Psoas muscle (tissue), 8 donors: ENCODE measurements around the gene RPS6KL1. TPM values are rescaled to one million over a fixed set of nuclear protein-coding genes. Genes with fewer than 3 reads are reported as not detected.
A peak's percentile ranks its signal among the peaks of the same experiment; 100 is the strongest.

ENCODE experiments used
- ATAC-seq, 4 donors: fragments of 200-7000 bp; cut with Tn5 transposase; one replicate each; pipeline ENCODE4 v1.9.1; 2020; ENCODE audit warnings: moderate library complexity in 3 of 4, mild to moderate bottlenecking in 2 of 4
- DNase-seq, 2 donors: peaks; one replicate each; pipeline ENCODE4 v3.0.0-alpha.2; 2020
- H3K27ac ChIP-seq: fragments of 200-600 bp; one replicate; pipeline ENCODE4 v1.8.0; 2022
- H3K27me3 ChIP-seq, 3 donors: fragments of 200-600 bp in 1 of 3; one replicate each; pipeline versions ENCODE4 v1.6.1 to v1.8.0; 2013 to 2022; ENCODE audit warnings: low read length in 2 of 3, mild to moderate bottlenecking in 2 of 3, moderate library complexity in 1 of 3; ENCODE audit not compliant: insufficient read depth in 3 of 3
- H3K36me3 ChIP-seq, 2 donors: fragments of 200-600 bp in 1 of 2; one replicate each; pipeline versions ENCODE4 v1.6.1 to v1.8.0; 2013 to 2022; ENCODE audit warnings: low read depth in 1 of 2, mild to moderate bottlenecking in 1 of 2, moderate library complexity in 1 of 2; ENCODE audit not compliant: insufficient read depth in 1 of 2
- H3K4me1 ChIP-seq: fragments of 200-600 bp; one replicate; pipeline ENCODE4 v1.8.0; 2022
- H3K4me3 ChIP-seq: fragments of 200-600 bp; one replicate; pipeline ENCODE4 v1.8.0; 2022; ENCODE audit warnings: mild to moderate bottlenecking
- H3K9me3 ChIP-seq: fragments of 200-600 bp; one replicate; pipeline ENCODE4 v1.8.0; 2022
- WGBS, 3 donors: extraction: QIAGEN DNeasy Blood & Tissue Kit; methylation state at CpG; one replicate each; pipeline versions ENCODE4 v1.1.6 to v1.1.7; 2013; 5-methylcytosine and 5-hydroxymethylcytosine counted together
- intact Hi-C, 2 donors: fragments of 100-400 bp; cut with DNase I; formaldehyde crosslinking; loops; one replicate each; pipeline versions ENCODE4 v1.11.0 to v1.14.2; 2022
- polyA plus RNA-seq, 3 donors: library from polyadenylated mRNA; stranded (reverse); fragments of 200-250 nt; gene quantifications; one replicate each; pipeline ENCODE4 v1.2.3, GENCODE V29; 2013
- total RNA-seq, 4 donors: library from RNA; stranded (reverse); fragmentation: NEBNext Ultra II Directional in 2 of 4; extraction: Animal tissue kit (Norgen Biotek cat#: 25700) in 2 of 4; gene quantifications; one replicate each; pipeline versions ENCODE4 v1.2.1 to v1.2.4, GENCODE V29; 2021 to 2023
- TF ChIP-seq, protein P1 (sequence below): fragments of 200-600 bp; IDR thresholded peaks from one replicate; pipeline ENCODE4 v1.8.0; 2022; ENCODE audit warnings: antibody characterized with exemption
- donor health status: healthy with polysubstance abuse.
- donor health status: DM: no; HTN: no; CAD: no; lungs with moderate emphysema.
- donor health status: Bipolar disorder and iron deficiency.
- donor health status: healthy.
- donor health status: DM: yes; HTN: yes; CAD: no.
- donor health status: DM: no; HTN: no; CAD: no.
- donor health status: DM: no; HTN: no; CAD: no.
- donor health status: DM: yes; HTN: yes; CAD: no.

The RPS6KL1 gene
- total and polyA plus RNA-seq, 7 donors: 9.4 to 34.1 (median 25.6) TPM

DNA sequence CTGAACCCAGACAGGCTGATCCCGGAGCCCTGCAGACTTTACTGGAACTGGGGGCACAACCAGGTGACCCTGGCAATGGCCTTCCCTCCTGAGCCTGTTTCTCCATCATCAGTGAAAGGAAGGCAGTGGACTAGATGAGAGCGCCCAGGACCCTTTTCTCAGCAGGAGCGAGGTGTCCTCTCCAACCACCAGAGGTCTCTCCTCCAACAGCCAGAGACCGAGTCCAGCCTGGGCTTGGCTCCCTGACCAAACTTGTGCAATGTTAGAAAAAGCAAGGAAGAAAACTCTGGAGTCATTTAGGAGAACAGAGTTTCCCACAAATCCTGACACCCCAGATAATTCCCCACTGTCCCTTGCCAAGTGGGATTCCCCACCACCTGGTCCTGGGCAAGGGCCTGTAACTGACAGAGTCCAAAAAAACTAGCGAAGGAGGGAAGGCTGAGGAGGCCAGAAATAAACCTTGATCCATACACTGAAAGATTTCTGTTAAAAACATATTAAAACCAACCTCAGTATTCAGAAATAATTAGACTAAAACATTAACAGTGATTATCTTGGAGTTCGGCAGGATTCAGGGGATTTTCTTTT lies 9.0 kb downstream of the RPS6KL1 start:
- ATAC-seq (peak; percentile 45 to 72 (median 67)), DNase-seq (peak; percentile 77 to 87)
- Histone ChIP-seq H3K4me3 (no peak overlapping the region), H3K27ac (peak overlapping the region; percentile 3), H3K4me1 (peaks cover 35% of the 10 kb centered on the region), H3K27me3 (no peaks in the 10 kb centered on the region), H3K36me3 (peaks cover 0 to 5% of the 10 kb centered on the region in 2 donors), H3K9me3 (no peaks in the 10 kb centered on the region)
- 24 to 35% (median 31%) methylated on average over 6 of the region's 6 CpGs for WGBS, 3 donors
- intact Hi-C loops: loop anchor here (1.0 to 10.0 kb wide), 3 partner anchors 111 to 175 kb away; no protein-coding TSS in a partner anchor
- TF ChIP-seq, protein P1, sequence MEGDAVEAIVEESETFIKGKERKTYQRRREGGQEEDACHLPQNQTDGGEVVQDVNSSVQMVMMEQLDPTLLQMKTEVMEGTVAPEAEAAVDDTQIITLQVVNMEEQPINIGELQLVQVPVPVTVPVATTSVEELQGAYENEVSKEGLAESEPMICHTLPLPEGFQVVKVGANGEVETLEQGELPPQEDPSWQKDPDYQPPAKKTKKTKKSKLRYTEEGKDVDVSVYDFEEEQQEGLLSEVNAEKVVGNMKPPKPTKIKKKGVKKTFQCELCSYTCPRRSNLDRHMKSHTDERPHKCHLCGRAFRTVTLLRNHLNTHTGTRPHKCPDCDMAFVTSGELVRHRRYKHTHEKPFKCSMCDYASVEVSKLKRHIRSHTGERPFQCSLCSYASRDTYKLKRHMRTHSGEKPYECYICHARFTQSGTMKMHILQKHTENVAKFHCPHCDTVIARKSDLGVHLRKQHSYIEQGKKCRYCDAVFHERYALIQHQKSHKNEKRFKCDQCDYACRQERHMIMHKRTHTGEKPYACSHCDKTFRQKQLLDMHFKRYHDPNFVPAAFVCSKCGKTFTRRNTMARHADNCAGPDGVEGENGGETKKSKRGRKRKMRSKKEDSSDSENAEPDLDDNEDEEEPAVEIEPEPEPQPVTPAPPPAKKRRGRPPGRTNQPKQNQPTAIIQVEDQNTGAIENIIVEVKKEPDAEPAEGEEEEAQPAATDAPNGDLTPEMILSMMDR: peak; percentile 81

DNA sequence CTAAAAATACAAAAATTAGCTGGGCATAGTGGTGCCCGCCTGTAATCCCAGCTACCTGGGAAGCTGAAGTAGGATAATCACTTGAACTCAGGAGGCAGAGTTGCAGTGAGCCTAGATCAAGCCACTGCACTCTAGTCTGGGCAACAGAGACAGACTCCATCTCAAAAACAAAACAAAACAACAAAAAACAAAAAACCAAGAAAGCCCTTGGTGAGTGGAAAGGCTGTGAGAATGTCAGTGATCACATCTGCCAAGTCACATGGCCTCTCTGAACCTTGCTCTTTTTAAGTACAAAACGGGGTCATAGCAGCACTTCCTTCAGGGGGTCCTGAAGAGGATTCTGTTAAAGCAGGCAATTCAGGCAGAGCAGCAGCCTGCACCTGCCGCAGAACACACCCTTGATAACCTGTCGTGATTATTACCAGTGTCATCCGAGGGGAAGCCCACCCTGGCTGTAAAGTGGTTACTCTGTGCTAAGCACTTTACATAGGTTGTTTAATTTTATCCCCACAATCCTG lies 9.6 kb downstream of the RPS6KL1 start:
- intact Hi-C loops: loop anchor here in 1 of 2 donors (10.0 kb wide), 1 partner anchor 111 kb away; no protein-coding TSS in a partner anchor

DNA sequence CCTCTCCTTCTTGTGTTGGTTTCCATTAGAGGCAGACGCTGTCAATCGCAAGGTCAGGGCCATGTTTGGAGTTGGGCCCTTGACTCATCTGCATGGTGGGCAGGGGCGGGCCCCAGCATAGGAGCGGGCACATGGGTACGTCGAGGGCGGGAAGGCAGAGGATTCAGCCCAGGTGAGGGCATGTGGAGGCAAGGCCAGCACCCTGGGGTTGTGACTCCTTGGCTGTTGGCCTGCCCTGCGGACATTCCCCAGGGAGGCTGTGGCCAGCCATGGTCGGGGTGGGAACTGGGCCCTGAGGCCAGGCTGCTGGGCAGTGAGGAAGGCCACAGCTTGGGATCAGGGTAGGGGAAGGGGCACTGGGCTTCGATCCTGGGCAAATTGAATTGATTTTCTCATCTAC lies 10.3 kb downstream of the RPS6KL1 start:
- Histone ChIP-seq H3K27ac (no peak overlapping the region), H3K4me3 (no peak overlapping the region), H3K4me1 (peaks cover 31% of the 10 kb centered on the region), H3K36me3 (peaks cover 0 to 4% of the 10 kb centered on the region in 2 donors), H3K27me3 (no peaks in the 10 kb centered on the region), H3K9me3 (no peaks in the 10 kb centered on the region)
- intact Hi-C loops: loop anchor here in 1 of 2 donors (10.0 kb wide), 1 partner anchor 112 kb away; no protein-coding TSS in a partner anchor
- TF ChIP-seq, protein P1: no peak
- ATAC-seq (no peak), DNase-seq (no peak)
- WGBS, 3 donors: 93 to 95% (median 94%) methylated on average over 10 of the region's 10 CpGs

More for the DNA sequence above, 9.6 kb downstream of the RPS6KL1 start:
- no peak for DNase-seq
- WGBS, 3 donors: 68 to 82% (median 68%) methylated on average over 5 of the region's 5 CpGs
- Histone ChIP-seq H3K36me3 (peaks cover 0 to 4% of the 10 kb centered on the region in 2 donors), H3K27me3 (no peaks in the 10 kb centered on the region), H3K27ac (no peak overlapping the region), H3K9me3 (no peaks in the 10 kb centered on the region), H3K4me3 (no peak overlapping the region), H3K4me1 (peaks cover 35% of the 10 kb centered on the region)
- TF ChIP-seq, protein P1: no peak
- no peak for ATAC-seq

DNA sequence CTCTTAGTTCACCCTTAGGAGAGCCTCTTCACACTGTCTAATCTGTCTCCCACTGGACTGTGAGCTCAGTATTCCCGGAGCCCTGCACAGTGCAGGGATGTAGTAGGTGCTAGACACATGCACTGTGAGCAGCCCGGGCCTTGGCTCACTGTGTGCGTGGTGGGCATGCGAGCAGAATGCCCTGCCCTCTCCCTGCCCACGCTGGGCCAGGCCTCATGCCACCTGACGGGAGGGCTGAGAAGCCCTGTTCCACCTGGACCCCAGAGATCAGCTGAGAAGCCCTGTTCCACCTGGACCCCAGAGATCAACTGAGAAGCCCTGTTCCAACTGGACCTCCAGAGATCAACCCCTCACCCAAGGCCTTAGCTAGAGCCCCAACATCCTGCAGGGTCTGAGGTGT lies 10.9 kb downstream of the RPS6KL1 start:
- DNase-seq (no peak), ATAC-seq (no peak)
- Histone ChIP-seq H3K4me3 (no peak overlapping the region), H3K27ac (no peak overlapping the region), H3K27me3 (no peaks in the 10 kb centered on the region), H3K9me3 (no peaks in the 10 kb centered on the region), H3K36me3 (peaks cover 0 to 4% of the 10 kb centered on the region in 2 donors), H3K4me1 (peaks cover 31% of the 10 kb centered on the region)
- TF ChIP-seq, protein P1: no peak
- 91 to 95% (median 94%) methylated on average over 6 of the region's 6 CpGs for WGBS, 3 donors
- intact Hi-C loops: loop anchor here in 1 of 2 donors (10.0 kb wide), 1 partner anchor 113 kb away; no protein-coding TSS in a partner anchor
